NOMO-1 treated with dmso at 0.1 percent for 144 hours (cell line): ENCODE measurements around the gene P2RX3.
A peak's percentile ranks its signal among the peaks of the same experiment; 100 is the strongest.

Experiments used
- DNase-seq: peaks from one replicate; lab custom pipeline; 2025; ENCODE audit not compliant: unreplicated experiment; lab: John Stamatoyannopoulos, UW

Gene P2RX3

DNA sequence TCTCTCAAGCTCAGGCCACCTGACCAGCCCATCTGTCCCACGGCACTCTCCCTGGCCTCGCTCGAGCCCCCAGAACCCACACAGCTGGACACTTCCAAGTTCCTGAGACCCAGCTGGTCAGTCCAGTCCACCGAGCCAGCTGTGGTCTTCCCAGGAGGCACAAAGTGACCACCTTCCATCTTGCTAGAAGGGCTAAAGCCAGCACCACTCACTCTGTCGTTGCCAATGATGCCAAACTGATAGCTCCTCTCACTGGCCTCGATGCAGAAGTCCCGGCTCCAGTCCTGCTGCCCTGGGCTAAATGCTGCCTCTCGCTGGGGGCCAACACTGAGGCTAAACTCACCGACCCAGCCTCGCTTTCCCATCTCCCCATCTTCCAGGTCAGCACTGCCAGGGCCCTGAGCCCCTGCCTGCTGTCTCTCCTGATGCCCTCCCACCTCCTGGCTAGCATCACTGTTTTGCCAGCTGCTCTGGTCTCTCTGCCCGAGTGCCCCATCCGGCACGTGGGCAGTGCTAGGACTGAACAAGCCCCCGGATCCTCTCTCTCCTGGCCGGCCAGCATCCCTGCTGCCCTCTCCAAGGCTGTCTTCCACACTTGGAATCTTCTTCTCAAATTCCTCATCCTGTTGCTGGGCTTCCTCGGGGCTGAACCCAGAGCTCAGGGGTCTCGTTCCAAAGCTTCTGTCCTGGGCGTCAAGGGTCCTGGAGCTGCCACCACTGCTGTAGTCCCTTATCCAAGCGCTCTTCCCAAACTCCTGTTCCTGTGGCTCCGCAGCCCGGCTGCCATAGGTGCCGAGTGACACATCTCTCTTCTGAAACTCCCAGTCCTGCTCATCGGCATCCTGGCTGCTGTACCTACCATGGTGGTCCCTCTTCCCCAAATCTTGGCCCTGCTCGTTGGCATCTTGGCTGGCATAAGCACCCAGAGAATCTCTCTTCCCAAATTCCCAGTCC, 28.8 kb upstream of the P2RX3 start:
- DNase-seq, result no peak

DNA sequence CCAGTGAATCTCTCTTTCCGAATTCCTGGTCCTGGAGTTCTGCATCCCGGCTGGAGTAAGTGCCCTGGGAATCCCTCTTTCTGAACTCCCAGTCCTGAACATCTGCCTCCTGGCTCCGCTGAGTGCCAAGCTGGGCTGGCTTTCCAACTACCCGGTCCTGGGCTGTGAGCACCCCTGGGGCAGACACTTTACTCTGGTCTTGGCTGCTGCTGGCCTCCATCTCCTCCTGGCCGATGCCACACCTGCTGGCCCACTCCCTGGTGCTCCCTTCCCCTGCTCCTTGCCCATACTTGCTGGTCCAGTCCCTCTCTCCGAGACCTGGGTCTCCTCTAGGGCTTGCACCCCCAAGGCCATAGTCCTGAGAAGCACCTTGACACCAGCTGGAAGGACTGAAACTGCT, 28.1 kb upstream of the P2RX3 start:
- no peak for DNase-seq

DNA sequence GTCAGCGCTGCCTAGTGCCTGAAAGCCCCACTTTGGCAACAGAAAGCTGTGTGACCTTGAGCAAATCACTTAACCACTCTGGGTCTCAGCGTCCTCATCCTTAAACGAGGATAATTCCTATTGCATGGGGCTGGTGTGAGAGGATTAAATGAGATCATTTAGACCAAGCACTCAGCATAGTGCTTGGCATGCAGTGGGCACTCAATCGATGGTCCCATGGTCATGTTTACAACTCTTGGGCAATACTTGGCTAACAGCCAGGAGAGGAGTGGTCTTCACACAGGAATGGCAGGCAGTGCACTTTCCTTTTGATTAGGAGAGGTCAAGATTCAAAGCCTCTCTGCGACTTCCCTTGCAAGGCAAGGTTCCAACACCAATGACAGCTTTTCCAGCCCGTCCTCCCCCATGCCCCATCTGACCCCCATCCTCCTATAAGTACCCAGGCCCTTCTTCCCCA, 27.5 kb upstream of the P2RX3 start:
- no peak for DNase-seq

DNA sequence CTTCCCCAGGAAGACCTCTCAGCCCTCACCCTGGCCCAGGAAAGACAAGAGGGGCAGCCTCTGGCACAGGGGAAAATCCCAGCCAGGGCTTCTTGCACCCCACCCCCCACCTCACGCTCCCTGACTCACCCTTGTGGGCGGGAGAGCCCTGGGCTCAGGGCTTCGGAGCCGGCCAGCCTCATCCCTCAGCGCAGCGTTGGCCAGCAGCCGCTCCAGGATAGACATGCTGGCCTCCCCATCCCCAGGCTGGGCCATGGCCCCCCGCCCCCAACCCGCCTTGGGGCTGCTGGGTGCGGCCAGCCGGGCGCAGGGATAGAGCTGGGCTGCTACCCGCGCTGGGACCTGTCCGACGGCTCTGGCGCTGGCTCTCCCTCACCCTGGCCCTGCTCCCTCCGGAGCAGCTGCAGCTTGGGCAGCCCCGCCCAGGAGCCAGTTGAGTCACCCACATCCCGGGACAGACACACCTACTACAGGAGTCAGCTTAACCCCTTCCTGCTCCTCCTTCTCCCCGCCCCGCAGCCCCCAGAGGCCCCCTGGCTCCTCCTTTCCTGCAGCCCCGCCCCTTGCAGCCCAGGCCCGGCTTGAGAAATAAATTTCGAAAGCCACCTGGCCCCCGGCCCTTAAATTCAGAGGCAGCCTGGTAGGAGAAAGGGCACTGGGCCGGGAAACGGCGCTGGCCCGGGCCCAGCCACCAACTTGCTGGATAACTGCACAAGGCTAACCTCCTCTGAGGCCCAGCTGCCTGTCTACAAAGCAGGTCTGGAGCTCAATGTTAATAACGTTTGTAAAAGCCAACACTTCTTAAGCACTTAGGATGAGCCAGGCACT, 26.8 kb upstream of the P2RX3 start:
- peak; percentile 83 for DNase-seq

DNA sequence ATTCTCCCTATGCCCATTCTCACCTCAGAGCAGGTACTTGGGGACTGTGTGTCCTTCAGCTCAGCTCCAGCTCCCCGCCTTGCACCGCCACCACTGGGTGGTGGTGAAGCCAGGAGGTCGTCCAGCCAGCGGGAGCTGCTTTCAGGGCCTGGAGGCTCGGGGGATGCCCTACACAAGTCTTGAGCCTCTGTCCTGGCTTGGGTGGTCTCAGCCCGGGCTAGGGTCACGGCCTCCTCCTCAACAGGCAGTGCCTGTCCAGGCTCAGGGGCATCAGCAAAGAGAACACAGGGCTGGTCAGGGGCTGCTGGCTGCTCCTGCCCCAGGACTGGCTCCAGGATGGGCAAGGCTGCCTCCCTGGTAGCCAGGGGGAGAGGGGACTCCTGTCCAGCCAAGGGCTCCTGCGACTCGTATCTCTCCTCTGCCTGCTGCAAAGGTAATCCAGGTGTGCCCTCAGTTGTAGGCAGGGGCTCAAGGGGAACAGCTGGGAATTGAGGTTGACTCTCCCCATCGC, 25.6 kb upstream of the P2RX3 start:
- no peak for DNase-seq

DNA sequence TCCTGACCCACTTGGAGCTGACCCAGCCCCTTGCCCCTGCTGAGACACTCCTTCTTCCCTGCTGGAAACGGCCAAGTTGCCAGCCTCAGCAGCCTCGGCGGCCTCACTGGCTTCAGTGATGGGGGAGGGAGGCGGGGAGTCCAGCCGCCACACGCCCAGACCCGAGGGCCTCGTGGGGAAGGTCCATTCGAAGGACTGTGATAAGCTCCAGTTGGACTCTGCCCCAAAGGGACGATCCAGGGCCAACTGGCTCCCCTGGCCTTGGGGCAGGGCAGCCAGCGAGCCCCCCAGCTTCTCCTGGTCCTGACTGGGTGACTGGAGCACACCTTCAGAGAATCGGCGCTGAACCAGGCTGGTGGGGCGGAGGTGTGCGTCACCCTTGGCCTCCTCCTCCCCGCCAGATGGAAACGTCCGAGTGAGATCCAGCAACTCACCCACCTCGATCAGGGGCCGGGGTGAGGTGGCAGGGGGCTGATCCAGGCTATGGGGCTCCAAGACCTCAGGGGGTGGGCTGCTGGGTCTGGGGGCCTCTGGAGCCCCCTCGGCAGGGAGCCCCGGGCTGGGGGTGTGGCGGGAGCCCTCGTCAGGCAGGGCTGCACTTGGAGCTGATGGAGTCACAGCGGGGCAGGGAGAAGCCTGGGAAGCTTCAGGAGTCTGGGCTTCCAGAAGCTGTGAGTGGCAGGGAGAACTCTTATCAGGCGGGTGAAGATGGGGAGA, 24.9 kb upstream of the P2RX3 start:
- no peak for DNase-seq

DNA sequence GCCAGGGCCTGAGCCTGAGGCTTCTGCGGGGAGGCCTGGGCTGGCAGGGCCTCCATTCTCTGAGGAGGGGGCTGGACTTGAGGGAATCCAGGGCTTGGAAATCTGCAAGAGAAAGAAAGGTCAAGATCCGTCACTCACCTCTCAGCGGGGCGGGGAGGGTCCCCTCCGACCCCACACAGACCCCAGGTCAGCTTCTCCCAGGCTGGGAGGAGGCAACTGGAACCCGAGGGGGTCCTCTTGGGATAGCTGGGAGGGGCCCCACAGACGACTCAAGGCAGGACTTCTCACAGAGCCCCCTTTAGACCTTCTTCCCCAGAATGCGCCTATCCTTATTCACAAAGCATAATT, 24.4 kb upstream of the P2RX3 start:
- DNase-seq, result no peak

DNA sequence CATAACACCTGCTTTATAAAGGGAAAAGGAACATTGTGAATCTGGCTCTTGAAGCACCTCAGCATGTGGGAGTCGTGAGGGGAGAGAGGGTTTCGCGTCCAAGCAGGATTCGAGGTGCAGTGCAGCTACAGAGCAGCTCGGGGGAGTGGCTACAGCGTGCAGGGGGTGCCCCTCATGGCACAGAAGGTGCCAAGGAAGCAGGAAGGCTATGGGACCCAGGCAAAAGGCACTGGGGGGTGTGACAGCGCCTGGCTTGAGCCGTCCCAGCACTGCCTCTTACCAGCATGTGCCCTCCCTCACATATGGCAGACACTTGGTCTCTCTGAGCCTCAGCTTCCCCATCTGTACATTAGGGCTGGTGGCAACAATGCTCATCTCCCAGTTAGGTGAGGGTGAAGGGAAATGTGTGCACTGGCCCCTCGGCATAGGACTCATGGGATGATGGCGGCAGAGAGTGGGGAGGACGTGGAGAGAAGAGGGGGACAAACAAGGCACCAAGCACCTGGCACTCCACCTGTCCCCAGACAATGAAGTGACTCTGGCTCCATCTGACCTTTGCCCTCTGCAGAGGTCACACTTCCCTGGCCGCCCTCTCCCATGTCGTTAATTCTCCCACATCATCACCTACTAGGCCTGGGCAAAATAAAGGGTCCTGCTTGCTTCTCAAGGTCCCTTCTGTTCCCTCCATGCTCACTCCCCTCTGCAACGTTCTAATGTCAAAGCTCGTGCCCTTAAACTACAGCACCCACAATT, 23.8 kb upstream of the P2RX3 start:
- DNase-seq, result no peak

DNA sequence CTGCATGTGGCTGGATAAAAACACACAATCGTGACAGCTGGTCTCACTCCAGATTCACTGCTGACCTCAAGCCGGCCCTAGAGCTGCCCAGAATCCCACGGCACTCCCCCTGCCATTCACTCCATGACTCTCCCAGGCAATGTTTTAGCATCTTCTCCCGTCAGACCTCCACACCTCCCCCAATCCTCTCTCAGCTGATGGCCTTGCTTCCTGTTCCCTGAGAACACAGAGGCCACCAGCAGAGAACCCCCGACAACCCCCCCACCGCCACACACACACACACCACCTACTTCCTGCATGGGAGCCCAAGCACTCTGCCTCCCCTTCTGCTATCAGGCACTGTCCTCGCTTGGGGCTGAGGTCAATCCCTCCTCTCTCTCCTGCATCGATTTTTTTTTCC, 22.7 kb upstream of the P2RX3 start:
- no peak for DNase-seq

DNA sequence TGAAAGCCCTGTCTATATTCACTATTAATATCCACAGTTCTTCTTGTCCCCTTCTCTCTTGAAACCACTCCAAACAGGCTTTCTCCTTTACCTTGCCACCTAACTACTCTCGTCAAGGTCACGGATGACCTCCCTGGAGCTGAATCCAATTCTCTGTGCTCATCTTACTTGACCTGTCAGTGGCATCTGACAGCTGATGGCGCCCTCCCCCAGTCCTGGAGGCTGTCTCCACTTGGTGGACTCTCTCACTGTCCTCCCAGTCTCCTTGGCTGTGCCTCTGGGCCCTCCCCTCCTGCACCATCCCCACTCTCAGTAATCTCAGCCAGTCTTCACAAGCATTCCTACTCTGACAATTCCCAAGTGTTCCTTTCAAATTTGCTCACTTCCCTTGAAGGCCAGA, 22.1 kb upstream of the P2RX3 start:
- no peak for DNase-seq

DNA sequence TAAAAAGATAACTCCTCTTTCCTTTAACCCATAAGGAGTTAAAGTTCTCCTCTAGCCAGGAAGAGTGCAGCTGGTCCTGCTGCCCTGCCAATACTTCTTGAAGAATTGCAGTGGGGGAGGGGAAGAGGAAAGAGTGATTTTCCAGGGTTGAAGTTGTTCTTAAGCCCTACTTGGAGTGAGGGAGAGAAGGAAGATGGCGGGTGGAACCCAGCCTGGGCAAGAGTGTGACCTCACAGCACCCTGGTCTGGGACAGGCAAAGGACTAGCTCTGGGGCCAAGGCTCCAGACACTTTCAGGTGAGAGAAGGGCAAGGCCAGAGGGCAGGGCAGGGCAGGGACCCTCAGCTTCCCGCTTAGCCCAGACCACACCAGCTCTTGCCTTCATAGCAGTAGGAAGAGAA, 20.0 kb upstream of the P2RX3 start:
- DNase-seq, result no peak

DNA sequence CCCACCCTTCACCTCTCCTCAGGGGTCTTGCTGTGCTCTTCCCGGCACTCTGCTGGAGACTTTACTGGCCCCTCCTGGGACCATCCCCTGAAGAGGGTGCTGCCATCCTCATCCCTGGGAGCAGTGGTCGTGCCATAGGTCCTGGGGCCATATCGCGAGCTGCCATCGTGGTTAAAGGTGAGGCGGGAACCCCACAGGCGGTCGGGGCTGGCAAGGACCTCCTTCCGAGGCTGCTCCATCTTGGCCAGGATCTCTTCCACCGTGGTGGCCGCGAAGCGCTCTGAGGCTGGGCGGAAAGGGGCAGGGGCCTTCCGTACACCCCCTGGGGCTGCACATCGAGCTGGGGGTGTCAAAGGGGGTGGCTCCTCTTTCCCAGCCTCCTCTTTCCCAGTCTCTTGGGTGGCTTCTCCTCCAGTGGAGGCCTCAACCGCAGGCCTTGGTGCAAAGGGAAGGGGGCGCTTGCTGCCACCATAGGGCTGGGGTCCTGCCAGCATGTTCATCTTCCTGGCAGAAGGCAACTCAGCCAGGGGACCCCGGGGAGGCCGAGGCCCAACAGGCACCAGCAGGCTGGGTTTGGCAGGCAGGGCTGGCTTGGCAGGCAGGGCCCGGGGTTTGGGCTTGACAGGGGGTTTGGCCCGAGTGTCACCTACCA, 18.0 kb upstream of the P2RX3 start:
- no peak for DNase-seq

DNA sequence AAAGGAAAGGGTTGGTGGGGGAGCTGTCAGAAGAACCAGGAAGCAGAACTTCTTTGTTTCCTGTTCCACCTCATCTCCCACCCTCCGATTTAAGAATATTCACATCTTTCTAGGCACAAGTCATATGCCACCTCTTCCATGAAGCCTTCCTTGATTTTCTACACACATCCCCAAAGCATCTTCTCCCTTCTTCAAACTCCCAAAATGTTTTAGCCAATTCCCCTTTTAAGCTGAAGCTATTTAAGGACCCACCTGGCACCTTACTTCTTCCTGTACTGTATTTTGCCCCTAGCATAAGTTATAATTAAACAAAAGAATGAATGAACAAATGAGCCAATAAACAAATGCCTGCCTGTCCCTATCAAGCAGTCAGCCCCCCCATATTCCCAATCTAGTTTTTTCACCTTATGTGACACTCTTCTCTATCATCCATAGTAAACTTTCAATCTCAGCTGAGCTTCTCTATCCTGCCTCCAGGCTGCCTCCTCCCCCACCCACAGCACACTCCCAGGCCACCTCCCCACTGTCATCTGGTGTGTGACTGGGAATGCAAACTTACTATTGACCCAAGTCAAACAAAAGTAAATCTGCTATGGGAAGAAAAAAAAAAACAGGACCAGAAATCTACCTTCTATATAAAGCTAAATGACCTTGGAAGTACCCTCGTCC, 17.3 kb upstream of the P2RX3 start:
- DNase-seq, result no peak

DNA sequence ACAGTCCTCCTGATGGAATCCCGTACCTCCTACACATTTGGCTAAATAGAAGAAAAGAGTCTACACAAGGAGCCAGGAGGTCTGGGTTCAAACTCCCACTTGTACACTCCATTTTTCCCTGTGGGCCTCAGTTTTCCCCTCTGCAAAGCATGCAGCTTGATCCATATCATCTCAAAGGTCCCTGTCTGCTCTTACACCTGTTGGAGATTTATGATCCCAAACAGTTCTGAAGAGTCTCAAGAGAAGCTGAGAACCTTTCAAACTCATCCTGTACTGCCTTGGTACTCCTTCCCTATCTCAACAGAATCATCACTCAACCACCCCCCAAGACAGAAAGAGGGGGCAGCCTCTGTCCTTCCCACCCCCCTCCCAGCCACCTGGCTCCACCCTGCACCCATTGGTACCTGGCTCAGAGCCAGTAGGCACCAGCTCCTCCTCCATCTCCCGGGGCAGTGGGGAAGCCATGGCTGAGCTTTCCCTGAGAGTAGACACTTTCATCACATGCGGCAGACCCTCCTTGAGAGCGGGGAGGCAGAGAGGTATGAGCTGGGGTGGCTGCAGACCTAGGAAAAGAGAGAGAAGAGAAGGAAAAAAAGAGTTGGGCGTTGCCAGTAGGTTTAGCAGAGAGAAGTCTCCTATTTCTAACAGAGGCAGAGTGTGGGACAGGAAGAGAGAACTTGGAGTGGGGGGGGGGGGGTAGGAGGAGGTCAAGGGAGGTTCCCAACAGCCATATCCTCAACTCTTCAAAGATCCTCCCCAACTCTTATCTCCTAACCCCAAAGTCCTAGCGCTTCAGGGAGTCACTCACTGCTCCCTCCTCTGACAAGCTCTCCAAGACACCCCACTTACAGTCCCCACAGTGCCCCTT, 16.5 kb upstream of the P2RX3 start:
- DNase-seq, result no peak

DNA sequence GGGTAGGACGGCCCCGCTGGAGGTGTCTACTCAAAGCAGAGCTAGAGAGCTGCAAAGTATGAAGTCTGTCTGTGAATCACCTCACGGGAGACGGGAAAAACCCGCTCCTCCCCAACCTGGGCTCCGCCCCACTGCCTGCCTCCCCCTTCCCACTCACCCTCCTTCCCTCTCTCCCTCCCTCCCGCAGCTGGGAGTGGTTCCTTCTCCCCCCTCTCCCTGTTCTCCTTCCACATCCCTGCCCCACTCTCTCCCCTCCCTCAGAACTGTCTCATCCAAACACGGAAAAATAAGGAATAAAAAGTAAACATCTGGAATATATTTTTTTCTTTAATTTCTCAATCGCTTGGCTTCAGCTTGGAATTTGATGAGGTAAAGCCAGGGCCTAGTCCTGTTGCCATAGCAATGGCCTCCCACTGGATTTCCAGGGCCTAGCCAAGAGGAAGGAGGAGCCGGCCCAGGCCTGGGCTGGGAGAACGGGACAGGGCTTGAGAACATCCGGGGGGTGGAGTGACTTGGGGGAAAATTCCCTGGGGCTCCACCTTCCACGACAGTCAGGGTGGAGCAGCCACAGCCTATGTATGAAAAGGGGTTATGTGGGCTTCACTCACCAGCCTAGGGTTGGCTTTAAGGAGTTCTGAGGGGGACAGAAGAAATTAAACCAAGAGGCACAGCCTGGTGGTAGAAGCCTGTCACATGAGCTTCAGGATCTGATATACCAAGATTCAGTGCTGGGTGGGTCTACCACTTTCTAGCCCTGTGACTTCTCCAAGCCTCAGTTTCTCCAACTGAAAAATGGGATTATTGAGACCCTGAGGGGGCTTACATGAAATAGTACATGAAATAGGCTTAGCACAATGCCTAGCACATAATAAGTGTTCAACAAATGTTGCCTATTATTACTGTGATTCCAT, 15.6 kb upstream of the P2RX3 start:
- no peak for DNase-seq

DNA sequence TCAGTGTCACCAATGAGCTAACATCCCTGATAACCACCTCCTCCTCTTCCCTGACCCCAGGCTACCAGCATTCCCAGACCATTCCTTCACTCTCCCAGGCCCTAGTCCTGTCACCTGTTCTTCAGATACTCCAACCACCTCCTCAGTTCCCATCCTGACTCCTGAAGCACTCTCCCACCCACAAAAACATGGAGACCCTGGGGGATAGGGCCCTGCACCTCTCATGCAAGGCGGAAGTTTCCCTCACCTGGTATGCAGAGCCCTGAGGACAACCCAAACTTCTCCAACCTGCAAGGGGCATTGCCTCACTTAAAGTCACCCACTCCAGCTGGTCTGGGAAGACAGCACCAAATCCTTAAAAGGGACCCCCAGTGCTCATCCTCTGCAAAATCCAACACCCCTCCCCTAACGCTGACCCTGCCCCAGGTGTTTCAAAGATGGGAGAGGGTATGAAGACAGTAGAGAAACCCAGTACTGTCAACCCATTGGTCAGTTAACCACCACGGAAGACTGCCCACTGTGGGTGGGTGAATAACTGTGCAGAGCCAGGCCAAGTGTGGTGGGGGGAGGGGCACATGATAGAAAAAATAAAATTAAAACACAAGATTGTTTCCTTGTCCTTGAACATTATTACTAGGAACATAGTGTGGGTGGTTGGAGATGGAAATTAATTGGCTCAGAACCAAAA, 14.8 kb upstream of the P2RX3 start:
- no peak for DNase-seq

DNA sequence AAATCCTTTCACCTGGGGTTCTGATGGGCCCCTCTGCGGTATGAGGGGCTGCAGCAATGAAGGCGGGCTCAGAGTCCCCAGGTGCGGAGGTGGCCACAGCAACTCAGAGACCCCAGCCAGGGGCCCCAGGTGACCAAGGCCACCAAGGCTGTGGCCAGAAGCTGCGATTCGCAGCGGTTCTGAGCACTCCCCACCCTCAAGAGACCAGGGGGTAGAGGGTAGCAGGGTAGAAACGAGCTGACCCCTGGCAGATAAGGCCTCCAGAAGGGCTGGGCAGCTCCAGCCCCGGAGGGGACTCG, 14.3 kb upstream of the P2RX3 start:
- no peak for DNase-seq
